Transverse colon (tissue), 4 donors: ENCODE results near the gene ATP5MK. TPM values are rescaled to one million over a fixed set of nuclear protein-coding genes. Genes with fewer than 3 reads are reported as not detected.

ENCODE experiments used
- DNase-seq: peaks from one replicate; pipeline ENCODE4 v3.0.0-alpha.2; 2019
- H3K27ac ChIP-seq, 4 donors: fragments of 200-600 bp; sonication (generic); 2 replicates each; pipeline ENCODE4 v1.5.1; 2016 to 2018; ENCODE audit warnings: inconsistent platforms in 4 of 4
- H3K27me3 ChIP-seq: fragments of 200-600 bp; sonication (generic); 2 replicates; pipeline ENCODE4 v1.5.1; 2017; ENCODE audit warnings: inconsistent platforms
- H3K36me3 ChIP-seq, 4 donors: fragments of 200-600 bp; sonication (generic); 2 replicates each; pipeline ENCODE4 v1.5.1; 2017 to 2019; ENCODE audit warnings: inconsistent platforms in 4 of 4
- H3K4me1 ChIP-seq, 4 donors: fragments of 200-600 bp; sonication (generic); 2 replicates each; pipeline ENCODE4 v1.5.1; 2017 to 2020; ENCODE audit warnings: inconsistent platforms in 4 of 4
- H3K4me3 ChIP-seq, 4 donors: fragments of 200-600 bp; sonication (generic); 1 replicate in 1 of 4; 2 replicates in 3 of 4; pipeline versions ENCODE4 v1.5.1 to v1.6.1; 2017 to 2019; ENCODE audit warnings: inconsistent platforms in 4 of 4
- H3K9me3 ChIP-seq, 2 donors: fragments of 200-600 bp; sonication (generic); 2 replicates each; pipeline ENCODE4 v1.5.1; 2017 to 2019; ENCODE audit warnings: inconsistent platforms in 2 of 2
- CTCF ChIP-seq, 5 experiments: fragments of 200-600 bp in 3 of 5; fragments of 450-650 bp in 2 of 5; sonication (generic) in 3 of 5; IDR thresholded peaks; 1 replicate in 2 of 5; 2 replicates in 3 of 5; pipeline ENCODE4 v1.5.1; 2016 to 2017; ENCODE audit warnings: antibody characterized with exemption in 5 of 5, inconsistent platforms in 3 of 5, mild to moderate bottlenecking in 2 of 5, moderate library complexity in 1 of 5
- EP300 ChIP-seq: sonication (generic); formaldehyde crosslinking; IDR thresholded peaks from one replicate; pipeline ENCODE4 v1.6.1; 2017; ENCODE audit warnings: antibody characterized with exemption, low read depth
- POLR2A ChIP-seq: fragments of 450-650 bp; IDR thresholded peaks from one replicate; pipeline ENCODE4 v1.6.1; 2016; ENCODE audit warnings: antibody characterized with exemption, mild to moderate bottlenecking, moderate library complexity
- POLR2AphosphoS5 ChIP-seq, 3 donors: sonication (generic); formaldehyde crosslinking; IDR thresholded peaks; one replicate each; pipeline ENCODE4 v1.6.1; 2016; ENCODE audit warnings: antibody characterized with exemption in 3 of 3
- WGBS, 2 donors: methylation state at CpG; one replicate each; pipeline ENCODE4 v1.1.5; 2018; ENCODE audit warnings: low coverage in 1 of 2; 5-methylcytosine and 5-hydroxymethylcytosine counted together
- in situ Hi-C, 4 donors: fragments of 200-750 bp; cut with MboI; loops; one replicate each; pipeline versions ENCODE4 v1.15.0 to v1.15.1; 2017; ENCODE audit warnings: low sequenced_read_pairs in 3 of 4, low pct_ligation_motif_present in 1 of 4, low pct_unique_long_range_greater_than_20kb in 1 of 4
- intact Hi-C: fragments of 100-400 bp; cut with DNase I; formaldehyde crosslinking; loops from one replicate; pipeline ENCODE4 v1.15.1; 2023; ENCODE audit warnings: low total_unique reads
- total RNA-seq, 4 donors: library from RNA; depleted of rRNA; stranded (reverse); fragments of >200 nt; gene quantifications; one replicate each; pipeline ENCODE4 v1.1.0, GENCODE V29; 2016

The ATP5MK gene
- total RNA-seq, 4 donors from 2014 or later = 13.7 to 415 (median 216) TPM

DNA sequence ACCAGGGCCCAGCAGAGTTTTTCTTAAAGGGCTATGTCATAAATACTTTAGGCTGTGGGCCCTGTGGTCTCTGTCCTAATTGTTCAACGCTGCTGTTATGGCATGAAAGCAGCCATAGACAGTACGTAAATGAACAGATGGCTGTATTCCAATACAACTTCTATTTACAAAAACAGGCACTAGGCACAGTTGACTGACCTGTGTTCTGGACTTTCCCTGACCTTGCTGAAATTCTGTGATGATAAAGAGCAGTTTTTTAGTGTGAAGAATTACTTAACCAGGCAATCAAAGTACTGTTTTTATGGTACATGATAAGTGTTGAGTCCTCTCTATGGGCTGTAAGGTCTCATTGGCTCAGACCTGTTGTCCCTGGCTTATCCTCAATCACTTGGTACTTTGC lies 17.3 kb upstream of the ATP5MK start:
- DNase-seq = no peak
- H3K36me3 ChIP-seq = peaks cover 0 to 69% (median 31%) of the 10 kb centered on the region in 4 donors
- H3K9me3 ChIP-seq = no peaks in the 10 kb centered on the region
- intact Hi-C loops (no loop called here), in situ Hi-C loops (loop anchor here in 2 of 4 donors (10.0 to 25.0 kb wide), 2 partner anchors 71 to 274 kb away; no protein-coding TSS in a partner anchor)
- H3K27ac ChIP-seq = no peak overlapping the region
- no peaks in the 10 kb centered on the region for H3K27me3 ChIP-seq
- H3K4me3 ChIP-seq = no peak overlapping the region
- TF ChIP-seq POLR2A (no peak), EP300 (no peak), CTCF (IDR thresholded peaks at IDR 0.05) (no peak), POLR2AphosphoS5 (IDR thresholded peaks at IDR 0.05) (no peak)
- WGBS, 2 donors = 93 to 100% methylated on average over 1 to 2 of the region's 2 CpGs
- H3K4me1 ChIP-seq = no peaks in the 10 kb centered on the region

GRCh38 chr10:103397191-103397825 lies 1.0 kb upstream of the ATP5MK start:
- H3K4me3 ChIP-seq = peak overlapping the region; percentile 77 to 99 (median 88)
- H3K27ac ChIP-seq = peak overlapping the region in 3 of 4 donors; percentile 90 to 97 (median 91)
- H3K27me3 ChIP-seq = no peaks in the 10 kb centered on the region
- no peak for DNase-seq
- intact Hi-C loops (no loop called here), in situ Hi-C loops (no loop called here)
- peaks cover 0 to 21% (median 3%) of the 10 kb centered on the region in 4 donors for H3K36me3 ChIP-seq
- no peaks in the 10 kb centered on the region for H3K9me3 ChIP-seq
- peaks cover 9 to 41% (median 32%) of the 10 kb centered on the region in 4 donors for H3K4me1 ChIP-seq
- WGBS, 2 donors = 33 to 47% methylated on average over 4 to 19 of the region's 19 CpGs
- no peak for TF ChIP-seq EP300

DNA sequence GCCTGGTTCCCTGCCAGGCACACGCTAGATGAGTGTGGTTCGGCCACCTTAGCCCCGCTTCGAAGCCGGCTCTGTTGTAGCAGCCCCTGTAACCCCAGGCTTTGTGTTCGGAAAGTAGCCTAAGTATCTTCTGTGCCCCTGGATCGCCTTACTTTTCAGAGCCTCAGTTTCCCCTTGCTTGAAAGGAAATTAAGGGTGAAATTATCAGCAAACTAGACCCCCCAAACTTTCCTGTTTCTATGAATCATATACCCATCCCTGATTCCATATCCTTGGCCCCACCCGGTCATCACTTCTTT lies 463 bp upstream of the ATP5MK start:
- no peak for TF ChIP-seq EP300
- TF ChIP-seq POLR2AphosphoS5 (IDR thresholded peaks at IDR 0.05) = no peak
- no peak for TF ChIP-seq POLR2A
- TF ChIP-seq CTCF (IDR thresholded peaks at IDR 0.05) = no peak
- DNase-seq = no peak
- intact Hi-C loops (no loop called here), in situ Hi-C loops (no loop called here)
- Histone ChIP-seq H3K9me3 (no peaks in the 10 kb centered on the region), H3K27me3 (no peaks in the 10 kb centered on the region), H3K4me1 (peaks cover 9 to 41% (median 32%) of the 10 kb centered on the region in 4 donors), H3K4me3 (peak overlapping the region; percentile 77 to 99 (median 88)), H3K27ac (peak overlapping the region; percentile 90 to 97 (median 93)), H3K36me3 (peaks cover 0 to 19% (median 4%) of the 10 kb centered on the region in 4 donors)
- WGBS, 2 donors = 0 to 1% methylated on average over 1 to 8 of the region's 8 CpGs

DNA sequence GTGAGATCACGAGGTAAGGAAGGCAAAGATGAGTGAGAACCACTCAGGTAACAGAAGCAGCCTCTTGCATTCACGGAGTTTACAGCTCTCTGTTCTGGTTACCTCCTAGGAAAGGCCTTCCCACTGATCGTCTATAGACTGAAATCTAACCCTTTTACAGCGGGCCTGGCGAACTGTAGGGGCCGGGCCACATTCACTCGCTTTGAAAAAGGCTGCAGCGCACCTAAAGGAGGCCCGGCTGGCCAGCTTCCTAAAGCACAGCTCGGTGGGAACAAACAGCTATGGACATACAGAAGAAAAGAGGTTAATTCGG lies 565 bp downstream of the ATP5MK start:
- no peaks in the 10 kb centered on the region for H3K27me3 ChIP-seq
- H3K4me3 ChIP-seq = peak overlapping the region; percentile 72 to 99 (median 88)
- H3K4me1 ChIP-seq = peaks cover 9 to 41% (median 32%) of the 10 kb centered on the region in 4 donors
- in situ Hi-C loops (no loop called here), intact Hi-C loops (no loop called here)
- H3K9me3 ChIP-seq = no peaks in the 10 kb centered on the region
- DNase-seq = peak; percentile 25
- peaks cover 0 to 19% (median 9%) of the 10 kb centered on the region in 4 donors for H3K36me3 ChIP-seq
- WGBS, 2 donors = 1 to 20% methylated on average over 1 to 11 of the region's 11 CpGs
- TF ChIP-seq POLR2AphosphoS5 (IDR thresholded peaks at IDR 0.05) (no peak), EP300 (no peak), CTCF (IDR thresholded peaks at IDR 0.05) (no peak), POLR2A (no peak)
- peak overlapping the region; percentile 90 to 97 (median 93) for H3K27ac ChIP-seq

- in situ Hi-C loops (no loop called here), intact Hi-C loops (no loop called here)
- Histone ChIP-seq H3K36me3 (peaks cover 0 to 34% (median 15%) of the 10 kb centered on the region in 4 donors), H3K27me3 (no peaks in the 10 kb centered on the region), H3K4me3 (no peak overlapping the region), H3K4me1 (peaks cover 9 to 41% (median 32%) of the 10 kb centered on the region in 4 donors), H3K9me3 (no peaks in the 10 kb centered on the region), H3K27ac (no peak overlapping the region)
- no peak for DNase-seq
- TF ChIP-seq EP300 (no peak), POLR2A (no peak), POLR2AphosphoS5 (IDR thresholded peaks at IDR 0.05) (no peak), CTCF (IDR thresholded peaks at IDR 0.05) (no peak)
- 87 to 94% methylated on average over 2 to 14 of the region's 14 CpGs for WGBS, 2 donors
Observed at GRCh38 chr10:103394180-103394579, 2.1 kb downstream of the ATP5MK start.
